Mesodermal cell (in vitro differentiated cells): Measurements from ENCODE around the gene SLC1A3.

Experiments used
- H3K27ac ChIP-seq: 2 replicates; pipeline ENCODE4 v1.7.0; 2013; ENCODE audit warnings: mild to moderate bottlenecking, low read depth, low read length, moderate library complexity; ENCODE audit not compliant: severe bottlenecking
- H3K36me3 ChIP-seq: 2 replicates; pipeline ENCODE4 v1.7.1; 2013; ENCODE audit warnings: mild to moderate bottlenecking, low read length, moderate library complexity; ENCODE audit not compliant: control insufficient read depth, insufficient read depth
- H3K4me1 ChIP-seq: one replicate; pipeline ENCODE4 v1.7.1; 2013; ENCODE audit warnings: mild to moderate bottlenecking, low read length; ENCODE audit not compliant: insufficient read depth, control insufficient read depth, poor library complexity, severe bottlenecking
- H3K4me3 ChIP-seq: 2 replicates; pipeline ENCODE4 v1.7.0; 2013; ENCODE audit warnings: low read length, control low read depth, mild to moderate bottlenecking; ENCODE audit not compliant: insufficient read depth, poor library complexity, severe bottlenecking; ENCODE audit errors: extremely low read depth
- H3K9me3 ChIP-seq: 2 replicates; pipeline ENCODE4 v1.7.1; 2013; ENCODE audit warnings: mild to moderate bottlenecking, low read length, moderate library complexity; ENCODE audit not compliant: control insufficient read depth
- WGBS, 2 experiments: methylation state at CpG; one replicate each; pipeline ENCODE4 v1.1.5; 2013; ENCODE audit warnings: missing lambda C conversion rate in 2 of 2; ENCODE audit not compliant: insufficient coverage in 2 of 2; 5-methylcytosine and 5-hydroxymethylcytosine counted together

Gene SLC1A3

GRCh38 chr5:36644727-36645126 is 38.3 kb downstream of the SLC1A3 start:
- WGBS, 2 experiments: 40 to 60% methylated on average over 1 of the region's 3 CpGs
- H3K27ac ChIP-seq: no peak overlapping the region
- no peaks in the 10 kb centered on the region for H3K36me3 ChIP-seq
- H3K4me3 ChIP-seq: no peak overlapping the region
- peaks cover 21% of the 10 kb centered on the region for H3K4me1 ChIP-seq
- no peaks in the 10 kb centered on the region for H3K9me3 ChIP-seq

GRCh38 chr5:36646100-36646499 is 39.7 kb downstream of the SLC1A3 start:
- Histone ChIP-seq H3K9me3 (no peaks in the 10 kb centered on the region), H3K27ac (no peak overlapping the region), H3K4me1 (peaks cover 15% of the 10 kb centered on the region), H3K36me3 (no peaks in the 10 kb centered on the region), H3K4me3 (no peak overlapping the region)
- 83 to 95% methylated on average over 1 to 3 of the region's 3 CpGs for WGBS, 2 experiments

GRCh38 chr5:36646507-36647023 is 40.2 kb downstream of the SLC1A3 start:
- no peak overlapping the region for H3K4me3 ChIP-seq
- H3K36me3 ChIP-seq: no peaks in the 10 kb centered on the region
- H3K4me1 ChIP-seq: peaks cover 15% of the 10 kb centered on the region
- no peak overlapping the region for H3K27ac ChIP-seq
- no peaks in the 10 kb centered on the region for H3K9me3 ChIP-seq
- 100% methylated on average over 2 of the region's 3 CpGs; no CpG with 5 or more reads in 1 of the 2 experiments for WGBS, 2 experiments

- H3K36me3 ChIP-seq: no peaks in the 10 kb centered on the region
- peaks cover 15% of the 10 kb centered on the region for H3K4me1 ChIP-seq
- H3K4me3 ChIP-seq: no peak overlapping the region
- no peak overlapping the region for H3K27ac ChIP-seq
- no peaks in the 10 kb centered on the region for H3K9me3 ChIP-seq
Measured at GRCh38 chr5:36647046-36647445, 40.6 kb downstream of the SLC1A3 start.

GRCh38 chr5:36648426-36648825 is 42.0 kb downstream of the SLC1A3 start:
- Histone ChIP-seq H3K4me3 (no peak overlapping the region), H3K9me3 (no peaks in the 10 kb centered on the region), H3K36me3 (no peaks in the 10 kb centered on the region), H3K4me1 (peaks cover 15% of the 10 kb centered on the region), H3K27ac (no peak overlapping the region)
- WGBS, 2 experiments: 58 to 100% methylated on average over 1 of the region's 3 CpGs

- Histone ChIP-seq H3K27ac (no peak overlapping the region), H3K4me1 (no peaks in the 10 kb centered on the region), H3K4me3 (no peak overlapping the region), H3K36me3 (no peaks in the 10 kb centered on the region), H3K9me3 (no peaks in the 10 kb centered on the region)
- 90 to 95% methylated on average over 4 of the region's 9 CpGs for WGBS, 2 experiments
Measured at GRCh38 chr5:36651761-36652685, 45.6 kb downstream of the SLC1A3 start.

- no peak overlapping the region for H3K27ac ChIP-seq
- WGBS, 2 experiments: 93 to 100% methylated on average over 2 to 4 of the region's 5 CpGs
- H3K36me3 ChIP-seq: no peaks in the 10 kb centered on the region
- no peaks in the 10 kb centered on the region for H3K9me3 ChIP-seq
- peaks cover 6% of the 10 kb centered on the region for H3K4me1 ChIP-seq
- H3K4me3 ChIP-seq: no peak overlapping the region
Measured at GRCh38 chr5:36653044-36653705, 46.8 kb downstream of the SLC1A3 start.

- Histone ChIP-seq H3K36me3 (no peaks in the 10 kb centered on the region), H3K4me3 (no peak overlapping the region), H3K4me1 (peaks cover 10% of the 10 kb centered on the region), H3K27ac (no peak overlapping the region), H3K9me3 (no peaks in the 10 kb centered on the region)
- WGBS, 2 experiments: 68 to 80% methylated on average over 2 to 3 of the region's 3 CpGs
Measured at GRCh38 chr5:36654564-36654963, 48.2 kb downstream of the SLC1A3 start.

- Histone ChIP-seq H3K4me1 (peaks cover 12% of the 10 kb centered on the region), H3K27ac (no peak overlapping the region), H3K4me3 (no peak overlapping the region), H3K36me3 (no peaks in the 10 kb centered on the region), H3K9me3 (no peaks in the 10 kb centered on the region)
- 40 to 64% methylated on average over 1 of the region's 4 CpGs for WGBS, 2 experiments
Measured at GRCh38 chr5:36655161-36655560, 48.8 kb downstream of the SLC1A3 start.

GRCh38 chr5:36656556-36656955 is 50.1 kb downstream of the SLC1A3 start:
- H3K4me1 ChIP-seq: peaks cover 12% of the 10 kb centered on the region
- H3K9me3 ChIP-seq: no peaks in the 10 kb centered on the region
- H3K27ac ChIP-seq: no peak overlapping the region
- no peak overlapping the region for H3K4me3 ChIP-seq
- H3K36me3 ChIP-seq: no peaks in the 10 kb centered on the region
- no CpG with 5 or more reads among the region's 1 CpG for WGBS, 2 experiments
